Smooth muscle cell (in vitro differentiated cells): ENCODE measurements around the gene ASPA. TPM values are rescaled to one million over a fixed set of nuclear protein-coding genes. Genes with fewer than 3 reads are reported as not detected.

Experiments used
- DNase-seq: peaks from one replicate; lab custom pipeline; 2025; ENCODE audit not compliant: unreplicated experiment; lab: John Stamatoyannopoulos, UW
- H2AFZ ChIP-seq: fragments of 200-600 bp; sonication (generic); 2 replicates; pipeline ENCODE4 v1.6.0; 2016; ENCODE audit warnings: antibody characterized with exemption, low read depth, mild to moderate bottlenecking
- H3F3A ChIP-seq: fragments of 200-600 bp; sonication (generic); 2 replicates; pipeline ENCODE4 v1.6.0; 2017; ENCODE audit warnings: antibody characterized with exemption, low read depth
- H3K27ac ChIP-seq: fragments of 200-600 bp; sonication (generic); 2 replicates; pipeline ENCODE4 v1.5.1; 2016; ENCODE audit warnings: low read depth, mild to moderate bottlenecking
- H3K27me3 ChIP-seq: fragments of 200-600 bp; sonication (generic); 2 replicates; pipeline ENCODE4 v1.6.1; 2016; ENCODE audit warnings: low read depth, mild to moderate bottlenecking
- H3K36me3 ChIP-seq: fragments of 200-600 bp; sonication (generic); 2 replicates; pipeline ENCODE4 v1.5.1; 2016; ENCODE audit warnings: low read depth
- H3K4me1 ChIP-seq: fragments of 200-600 bp; sonication (generic); 2 replicates; pipeline ENCODE4 v1.5.1; 2016; ENCODE audit warnings: low read depth
- H3K4me2 ChIP-seq: fragments of 200-600 bp; sonication (generic); 2 replicates; pipeline ENCODE4 v1.6.0; 2016; ENCODE audit warnings: mild to moderate bottlenecking
- H3K4me3 ChIP-seq: fragments of 200-600 bp; sonication (generic); 2 replicates; pipeline ENCODE4 v1.5.1; 2016; ENCODE audit warnings: mild to moderate bottlenecking
- H3K79me2 ChIP-seq: fragments of 200-600 bp; sonication (generic); 2 replicates; pipeline ENCODE4 v1.6.0; 2016; ENCODE audit warnings: low read depth, mild to moderate bottlenecking
- H3K9ac ChIP-seq: fragments of 200-600 bp; sonication (generic); 2 replicates; pipeline ENCODE4 v1.6.0; 2016; ENCODE audit warnings: low read depth
- H3K9me3 ChIP-seq: fragments of 200-600 bp; sonication (generic); replicated peaks from 2 replicates; pipeline ENCODE4 v1.5.1; 2016; ENCODE audit warnings: low read depth
- H4K20me1 ChIP-seq: fragments of 200-600 bp; sonication (generic); 2 replicates; pipeline ENCODE4 v1.6.0; 2016; ENCODE audit warnings: low read depth
- CTCF ChIP-seq: fragments of 200-600 bp; sonication (generic); IDR thresholded peaks from 2 replicates; pipeline ENCODE4 v1.5.1; 2017; ENCODE audit warnings: borderline replicate concordance, mild to moderate bottlenecking, antibody characterized with exemption; ENCODE audit not compliant: insufficient read depth, poor library complexity, severe bottlenecking
- WGBS: methylation state at CpG from one replicate; pipeline ENCODE4 v1.1.7; 2016; ENCODE audit warnings: low lambda C conversion rate; 5-methylcytosine and 5-hydroxymethylcytosine counted together
- polyA plus RNA-seq: library from polyadenylated mRNA; unstranded; fragments of >200 nt; fragmentation: Nextera tagmentation; extraction: Ambion mirVana; gene quantifications from 2 replicates; pipeline ENCODE4 v1.2.1, GENCODE V29; 2016
- total RNA-seq: library from RNA; depleted of rRNA; stranded (reverse); fragments of >200 nt; gene quantifications from 2 replicates; pipeline ENCODE4 v1.2.3, GENCODE V29; 2014

The ASPA gene
- total and polyA plus RNA-seq, 2 experiments from 2014 or later: not detected

DNA sequence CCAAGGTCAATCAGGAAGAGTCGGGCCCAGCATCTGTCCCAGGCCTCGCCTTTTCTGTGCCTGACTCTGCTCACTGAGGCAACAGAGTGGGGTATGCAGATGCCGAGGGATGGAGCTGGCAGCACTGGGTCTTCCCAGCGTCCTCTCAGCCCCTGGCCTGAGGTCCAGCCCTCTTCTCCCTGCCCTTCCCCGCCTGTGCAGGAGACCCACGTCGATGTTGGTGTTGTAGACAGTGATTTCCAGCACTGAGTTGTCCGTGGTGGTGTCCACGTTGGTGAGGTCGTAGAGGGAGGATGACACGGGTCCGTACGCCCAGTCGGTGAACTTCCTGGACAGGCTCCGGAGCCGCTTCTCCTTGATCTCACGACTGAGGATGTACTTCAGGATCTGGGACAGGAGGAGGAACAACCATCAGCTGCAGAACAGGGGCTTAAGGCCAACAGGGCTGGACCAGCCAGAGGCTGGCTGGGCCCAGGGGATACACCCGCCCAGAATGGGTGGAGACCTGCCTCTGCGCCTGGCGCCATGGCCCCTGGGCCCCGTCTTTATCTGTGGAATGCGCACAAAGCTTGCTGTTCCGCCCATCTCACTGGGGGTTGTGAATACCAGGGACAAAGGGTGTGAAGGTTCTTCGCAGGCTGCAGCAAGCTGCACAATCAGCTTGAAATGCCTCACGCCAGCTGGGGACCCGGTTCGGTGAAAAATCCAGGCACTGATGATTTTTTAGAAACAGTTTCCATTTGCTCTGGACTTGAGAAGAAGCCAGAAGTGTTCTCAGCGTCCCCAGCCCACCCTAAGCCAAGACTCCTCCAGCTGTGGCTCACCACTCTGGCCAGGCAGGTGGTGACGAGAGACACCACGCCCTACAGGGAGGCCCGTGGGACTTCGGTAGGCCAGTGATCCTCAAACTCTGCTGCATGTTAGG is 54.3 kb downstream of the ASPA start:
- Histone ChIP-seq H3K9me3 (no peaks in the 10 kb centered on the region), H3K36me3 (no peaks in the 10 kb centered on the region), H3K9ac (no peak overlapping the region), H3K4me2 (peak overlapping the region; percentile 43), H3K27me3 (no peaks in the 10 kb centered on the region), H3K4me1 (peaks cover 9% of the 10 kb centered on the region), H3F3A (no peaks in the 10 kb centered on the region), H2AFZ (peak overlapping the region; percentile 58), H3K4me3 (no peak overlapping the region), H3K27ac (no peak overlapping the region), H3K79me2 (no peaks in the 10 kb centered on the region), H4K20me1 (no peaks in the 10 kb centered on the region)
- 60% methylated on average over 31 of the region's 32 CpGs for WGBS
- DNase-seq: no peak
- TF ChIP-seq CTCF: no peak

GRCh38 chr17:3531266-3532101 is 55.7 kb downstream of the ASPA start:
- Histone ChIP-seq H3K4me2 (no peak overlapping the region), H3K36me3 (no peaks in the 10 kb centered on the region), H2AFZ (no peak overlapping the region), H3K4me1 (peaks cover 9% of the 10 kb centered on the region), H3F3A (no peaks in the 10 kb centered on the region), H3K9ac (no peak overlapping the region), H3K27ac (no peak overlapping the region), H3K27me3 (no peaks in the 10 kb centered on the region), H3K79me2 (no peaks in the 10 kb centered on the region), H4K20me1 (no peaks in the 10 kb centered on the region), H3K4me3 (no peak overlapping the region), H3K9me3 (no peaks in the 10 kb centered on the region)
- WGBS: 95% methylated on average over 21 of the region's 21 CpGs
- no peak for DNase-seq
- no peak for TF ChIP-seq CTCF

GRCh38 chr17:3532106-3532858 is 56.5 kb downstream of the ASPA start:
- no peaks in the 10 kb centered on the region for H4K20me1 ChIP-seq
- no peak overlapping the region for H3K4me2 ChIP-seq
- no peak overlapping the region for H3K9ac ChIP-seq
- no peaks in the 10 kb centered on the region for H3K79me2 ChIP-seq
- no peaks in the 10 kb centered on the region for H3K27me3 ChIP-seq
- no peak overlapping the region for H3K27ac ChIP-seq
- no peak for TF ChIP-seq CTCF
- DNase-seq: no peak
- H3F3A ChIP-seq: no peaks in the 10 kb centered on the region
- H2AFZ ChIP-seq: no peak overlapping the region
- peaks cover 9% of the 10 kb centered on the region for H3K4me1 ChIP-seq
- no peaks in the 10 kb centered on the region for H3K9me3 ChIP-seq
- no peak overlapping the region for H3K4me3 ChIP-seq
- H3K36me3 ChIP-seq: no peaks in the 10 kb centered on the region
- WGBS: 96% methylated on average over 35 of the region's 36 CpGs
